Kasumi-1 (cell line): ENCODE results near the gene FAXDC2.
A peak's percentile ranks its signal among the peaks of the same experiment; 100 is the strongest.

Experiments used
- DNase-seq, 2 experiments: peaks; one replicate each; lab custom pipeline; 2025; lab: John Stamatoyannopoulos, UW

The FAXDC2 gene, protein sequence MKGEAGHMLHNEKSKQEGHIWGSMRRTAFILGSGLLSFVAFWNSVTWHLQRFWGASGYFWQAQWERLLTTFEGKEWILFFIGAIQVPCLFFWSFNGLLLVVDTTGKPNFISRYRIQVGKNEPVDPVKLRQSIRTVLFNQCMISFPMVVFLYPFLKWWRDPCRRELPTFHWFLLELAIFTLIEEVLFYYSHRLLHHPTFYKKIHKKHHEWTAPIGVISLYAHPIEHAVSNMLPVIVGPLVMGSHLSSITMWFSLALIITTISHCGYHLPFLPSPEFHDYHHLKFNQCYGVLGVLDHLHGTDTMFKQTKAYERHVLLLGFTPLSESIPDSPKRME

DNA sequence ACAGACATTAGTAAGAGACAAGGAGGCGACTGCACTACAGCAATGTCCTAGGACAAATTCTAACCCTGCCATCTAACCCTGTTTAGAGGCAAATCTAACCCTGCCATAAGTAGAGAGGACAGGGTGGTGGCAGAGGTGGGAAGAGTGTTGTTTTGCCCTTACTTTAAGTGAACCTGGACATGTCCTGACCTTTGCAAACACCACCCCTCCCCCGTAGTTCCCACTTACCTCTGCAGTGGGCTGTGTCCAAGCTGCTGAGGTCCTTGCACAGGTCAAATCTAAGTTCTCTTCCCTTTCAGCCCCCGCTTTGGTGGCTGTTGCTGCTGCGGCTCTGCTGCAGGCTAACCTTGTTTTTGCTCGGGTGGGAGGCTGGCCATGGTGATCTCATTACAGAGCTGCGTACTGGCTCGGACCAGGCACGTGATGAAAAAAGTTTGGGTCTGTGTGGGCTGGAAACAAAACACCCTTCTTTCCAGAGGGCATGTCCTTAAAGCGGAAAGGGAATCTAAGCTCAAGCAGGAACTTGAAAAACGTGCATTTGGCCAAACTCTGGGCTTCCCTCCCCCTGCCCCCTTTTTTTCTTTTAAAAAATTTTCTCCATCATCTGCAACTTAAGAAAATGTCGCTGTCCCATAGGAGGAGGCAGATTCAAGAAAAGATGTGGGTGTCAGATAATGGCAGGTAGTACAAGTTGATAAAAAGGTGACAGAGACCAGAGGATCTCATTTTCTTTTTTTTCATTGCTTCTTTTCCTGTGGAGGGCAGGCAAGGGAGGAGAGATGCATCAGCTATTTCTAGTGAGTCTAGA, at the start of gene FAXDC2:
Gene FAXDC2, minus strand, starts transcription at position 349 of the 808 bp plus-strand sequence. CDS start 12,425 bp downstream, outside the sequence.
- DNase-seq, result no peak

DNA sequence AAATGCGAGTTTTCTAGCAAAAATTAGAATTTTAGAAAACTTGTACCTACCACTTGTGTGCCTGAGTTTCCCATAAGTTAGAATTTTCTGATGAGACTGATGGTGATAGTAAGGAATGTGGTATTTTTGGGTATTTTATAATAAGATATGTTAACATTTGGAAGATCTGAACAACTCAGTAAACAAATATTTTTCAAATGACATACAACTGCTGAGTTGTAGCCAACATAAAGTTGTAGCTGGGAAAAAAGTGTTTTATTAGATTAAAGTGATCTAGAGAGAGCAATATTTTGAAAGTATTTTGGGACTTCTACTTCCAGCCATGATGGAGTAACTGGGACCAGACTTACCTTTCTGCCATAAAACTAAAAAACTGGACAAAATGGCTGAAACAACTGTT, 49.7 kb upstream of the FAXDC2 start:
- DNase-seq, result no peak

DNA sequence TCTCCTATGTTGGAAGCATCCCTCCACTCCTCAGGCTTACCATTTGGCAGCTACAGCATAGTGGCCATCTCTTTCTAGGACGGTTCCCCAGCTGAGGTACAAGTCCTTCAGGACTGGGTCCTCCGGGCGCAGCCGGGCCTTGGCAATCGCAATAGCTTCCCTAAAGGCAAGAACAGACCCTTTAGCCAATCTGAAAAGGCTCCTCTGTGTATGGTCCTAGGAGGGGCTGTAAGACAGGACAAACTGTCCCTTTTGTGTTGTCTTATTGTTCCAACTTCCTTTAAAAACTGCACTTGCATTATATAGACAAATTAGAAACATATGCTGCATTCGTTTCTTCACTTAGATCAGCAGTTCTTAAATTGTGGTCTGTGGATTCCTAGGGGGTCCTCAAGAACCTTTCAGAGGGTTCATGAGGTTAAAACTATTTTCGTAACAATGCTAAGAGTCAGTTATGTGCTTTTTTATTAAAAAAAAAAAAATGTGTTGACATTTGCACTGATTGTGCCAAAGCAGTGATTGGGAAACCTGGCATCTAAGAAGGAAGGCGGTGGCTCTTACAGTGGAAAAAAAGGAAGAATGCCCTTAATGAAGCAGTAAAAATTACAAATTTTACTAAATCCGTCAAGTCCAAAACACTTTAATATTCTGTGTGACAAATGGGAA, 48.9 kb upstream of the FAXDC2 start:
- no peak for DNase-seq

DNA sequence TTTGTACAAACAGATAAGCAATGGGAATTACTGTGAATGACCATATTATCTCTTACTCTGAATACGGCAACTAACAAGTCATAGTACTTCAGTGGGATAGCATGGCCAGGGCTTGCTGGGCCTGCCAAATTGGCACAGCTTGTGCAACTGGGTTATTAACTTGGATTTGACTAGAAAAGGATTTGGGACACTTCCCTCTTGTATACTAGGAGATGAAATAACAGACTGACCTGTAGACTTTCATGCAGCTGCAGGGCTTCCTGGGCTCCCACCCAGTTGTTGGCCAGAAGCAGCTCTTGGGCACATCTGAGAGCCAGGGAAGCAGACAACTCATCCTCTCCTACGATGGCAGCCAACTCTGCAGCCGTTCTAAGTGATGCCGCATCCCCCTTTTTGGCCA, 47.8 kb upstream of the FAXDC2 start:
- no peak for DNase-seq

DNA sequence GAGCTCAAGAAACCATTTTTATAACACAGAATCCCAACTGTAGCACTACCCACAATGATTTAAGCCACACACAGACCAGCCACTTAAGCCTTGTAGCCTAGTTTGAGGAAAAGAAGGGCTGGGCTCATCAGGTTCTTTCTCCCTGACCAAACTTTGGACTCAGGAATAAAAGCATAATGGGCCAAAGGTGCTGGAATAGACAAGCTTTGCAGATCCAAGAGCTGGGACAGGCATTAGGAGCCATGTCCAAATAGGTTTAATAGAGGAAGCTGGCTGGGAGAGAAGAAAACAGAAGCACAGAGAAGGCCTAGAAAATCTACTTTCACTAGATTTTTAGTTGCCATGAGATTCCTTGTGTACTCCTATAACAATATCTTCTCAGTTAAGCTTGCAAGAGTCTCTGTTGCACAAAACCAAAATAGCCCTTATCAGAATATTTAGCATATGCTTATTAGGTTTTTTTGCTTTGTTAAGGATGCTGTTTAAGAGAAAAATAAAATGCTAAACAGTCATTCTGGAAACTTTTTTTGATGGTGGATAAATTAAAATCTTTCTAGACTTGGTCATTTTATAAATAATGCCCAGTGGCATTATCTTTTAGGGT, 46.3 kb upstream of the FAXDC2 start:
- no peak for DNase-seq

GRCh38 chr5:154895606-154896561, 45.5 kb upstream of the FAXDC2 start:
- DNase-seq, result no peak

- DNase-seq, result no peak
These were observed 43.0 kb upstream of the FAXDC2 start for GRCh38 chr5:154893381-154893780.

DNA sequence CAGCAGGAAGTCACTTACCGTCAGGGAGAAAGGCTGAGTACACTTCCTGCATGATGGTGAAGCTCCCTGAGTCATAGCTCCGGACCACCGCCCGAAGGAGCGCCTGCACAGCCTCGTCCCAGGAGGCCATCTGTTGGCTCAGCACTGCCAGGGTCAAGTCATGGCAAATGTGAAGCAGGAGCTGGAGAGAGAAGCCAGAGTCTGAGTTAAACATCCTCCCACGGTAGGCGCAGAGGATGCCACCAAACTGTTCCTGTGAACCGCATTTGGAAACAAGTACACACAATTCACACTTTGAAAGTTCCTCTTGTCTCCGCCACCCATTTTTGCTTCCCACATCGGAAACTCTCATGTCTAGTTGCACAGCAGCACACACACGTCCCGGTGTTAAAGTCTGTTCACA, 42.0 kb upstream of the FAXDC2 start:
- DNase-seq, result no peak

- peak; percentile 66 to 82 for DNase-seq
These were observed 35.0 kb upstream of the FAXDC2 start for GRCh38 chr5:154885439-154885838.

DNA sequence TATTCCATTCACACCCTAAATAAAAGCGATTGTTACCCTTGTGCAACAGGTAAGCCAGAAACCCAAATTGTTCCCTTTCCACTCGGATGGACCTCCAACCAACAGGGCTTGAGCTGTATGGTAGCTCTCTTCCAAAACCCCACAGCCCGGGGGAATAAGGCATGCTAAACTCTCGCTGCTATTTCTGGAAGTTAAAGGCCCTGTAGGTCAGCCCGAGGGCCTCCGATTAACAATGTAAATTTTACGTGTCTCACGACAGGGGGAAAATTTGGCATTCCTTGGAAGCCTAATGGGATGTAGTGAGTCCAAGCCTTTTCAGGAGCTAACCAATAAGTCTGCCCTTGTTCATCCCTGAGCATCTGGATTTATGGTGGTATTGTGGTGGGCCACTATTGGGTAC, 34.0 kb upstream of the FAXDC2 start:
- no peak for DNase-seq

- no peak for DNase-seq
These were observed 31.6 kb upstream of the FAXDC2 start for GRCh38 chr5:154881986-154882385.

DNA sequence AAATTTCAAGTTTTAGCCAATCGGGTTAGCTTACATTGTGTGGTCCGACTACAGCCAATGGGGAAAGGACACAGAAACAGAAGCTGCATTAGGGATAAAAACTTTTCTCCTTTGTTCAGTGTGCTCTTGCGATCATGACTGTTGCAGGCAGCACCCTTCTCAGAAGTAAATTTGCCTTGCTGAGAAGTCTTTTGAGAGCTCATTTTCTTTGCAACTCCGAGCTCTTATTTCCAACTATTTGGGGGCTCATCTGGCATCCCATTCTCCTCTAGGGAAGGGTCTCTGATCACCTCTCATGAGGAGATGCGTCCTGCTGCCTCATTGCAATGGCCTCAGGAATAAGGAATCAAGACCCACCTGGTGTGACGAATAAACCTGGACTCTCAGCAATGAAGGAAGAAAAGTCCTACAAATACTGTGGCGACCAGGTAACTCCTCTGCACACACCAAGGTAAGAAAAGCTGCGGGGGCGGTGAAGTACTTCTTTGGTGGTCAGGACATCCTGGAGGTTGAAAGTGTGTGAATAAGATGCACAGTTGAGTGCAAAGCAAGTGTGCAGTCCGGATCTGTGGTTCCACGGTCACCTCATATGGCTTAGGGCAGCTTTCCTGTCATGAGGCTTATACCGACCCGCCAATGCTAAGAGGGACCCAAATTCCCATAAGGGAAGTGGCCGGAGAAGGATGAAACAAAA, 28.4 kb upstream of the FAXDC2 start:
- no peak for DNase-seq

GRCh38 chr5:154873791-154874331, 23.5 kb upstream of the FAXDC2 start:
- DNase-seq, result no peak

- DNase-seq, result no peak
These were observed 21.3 kb upstream of the FAXDC2 start for GRCh38 chr5:154871734-154872133.

- peak in 1 of 2 experiments; percentile 12 for DNase-seq
These were observed 18.3 kb upstream of the FAXDC2 start for GRCh38 chr5:154868702-154869101.

DNA sequence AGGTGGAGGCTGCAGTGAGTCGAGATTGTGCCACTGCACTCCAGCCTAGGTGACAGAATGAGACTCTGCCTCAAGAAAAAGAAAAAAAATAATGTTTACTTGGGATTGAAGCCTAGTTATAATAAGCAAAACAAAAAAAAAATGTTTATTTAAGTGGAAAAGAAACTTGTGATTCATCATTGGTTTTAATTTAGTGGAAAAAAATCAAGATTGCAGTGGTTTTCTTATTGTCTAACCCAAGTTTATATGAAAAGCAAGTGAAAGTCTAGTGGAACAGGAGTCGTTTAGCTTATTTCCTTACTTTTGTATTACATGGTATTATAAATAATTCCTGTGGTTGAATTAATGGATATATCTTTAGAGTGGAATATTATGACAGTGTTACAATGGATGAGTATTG, 16.4 kb upstream of the FAXDC2 start:
- no peak for DNase-seq

GRCh38 chr5:154865466-154866184, 15.2 kb upstream of the FAXDC2 start:
- DNase-seq, result no peak

GRCh38 chr5:154863291-154864080, 13.1 kb upstream of the FAXDC2 start:
- DNase-seq, result no peak

GRCh38 chr5:154862766-154863165, 12.4 kb upstream of the FAXDC2 start:
- no peak for DNase-seq
